Head of caudate nucleus (tissue), 42 donors: ENCODE measurements around the gene LHFPL2.
"Not testable (repeated sequence)": the region's sequence is repeated elsewhere in the genome, so short reads cannot be mapped to it uniquely, and the experiment has no call there.

Experiments
- DNase-seq, 42 donors: peaks; one replicate each; pipeline versions ENCODE4 v3.0.0 to v3.0.0-alpha.2; 2020 to 2021; ENCODE audit warnings: mixed read lengths in 7 of 42
- intact Hi-C: fragments of 100-400 bp; cut with DNase I; formaldehyde crosslinking; loops from one replicate; pipeline ENCODE4 v1.15.0; 2022

The LHFPL2 gene

DNA sequence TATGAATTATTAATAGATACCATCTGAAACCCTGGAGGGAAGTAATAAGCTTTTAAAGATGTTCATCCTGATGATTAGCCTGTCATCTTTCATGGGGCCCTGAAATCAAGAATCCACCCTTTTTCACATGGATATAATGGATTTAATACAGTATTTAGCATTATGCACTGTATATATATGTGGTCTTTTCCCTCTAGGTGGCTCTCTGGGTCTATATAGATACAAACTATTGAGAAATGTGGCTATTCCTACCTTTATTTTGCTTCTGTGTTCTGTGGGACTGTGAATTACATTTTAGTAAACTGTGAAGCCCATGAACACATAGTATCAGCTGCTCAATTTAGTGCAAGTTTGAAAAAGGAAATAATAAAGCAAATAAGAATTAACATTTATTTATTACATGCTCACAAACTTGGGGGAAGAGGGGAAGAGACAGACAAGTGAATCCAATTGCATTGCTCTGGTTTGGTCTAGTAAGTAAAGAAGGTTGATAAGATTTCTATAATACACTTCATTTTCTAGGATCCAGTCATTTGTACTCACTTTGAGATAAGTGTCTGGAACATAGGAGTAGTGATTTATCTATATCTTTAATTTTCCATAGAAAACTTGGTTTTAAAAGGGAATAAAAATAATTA lies 176.0 kb downstream of the LHFPL2 start:
- DNase-seq = no peak
- intact Hi-C loops = no loop called here

DNA sequence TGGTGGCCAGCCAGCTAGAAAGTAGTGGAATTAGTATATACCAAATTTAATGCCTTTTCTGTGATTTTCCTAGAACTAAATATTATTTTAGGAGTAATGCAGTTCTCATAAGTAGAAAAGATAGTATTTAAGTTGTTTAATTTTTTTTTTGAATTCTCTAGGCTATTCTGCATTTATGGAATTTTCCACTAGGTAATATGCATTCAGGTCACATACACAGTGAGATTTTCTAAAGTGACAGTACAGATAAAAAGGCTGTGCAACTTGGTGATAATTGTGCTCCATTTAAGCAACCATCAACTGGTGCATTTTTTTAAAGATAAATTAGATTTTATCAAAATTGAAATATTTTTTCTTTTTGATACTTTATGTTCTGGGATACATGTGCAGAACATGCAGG lies 176.7 kb downstream of the LHFPL2 start:
- intact Hi-C loops = no loop called here
- no peak for DNase-seq

DNA sequence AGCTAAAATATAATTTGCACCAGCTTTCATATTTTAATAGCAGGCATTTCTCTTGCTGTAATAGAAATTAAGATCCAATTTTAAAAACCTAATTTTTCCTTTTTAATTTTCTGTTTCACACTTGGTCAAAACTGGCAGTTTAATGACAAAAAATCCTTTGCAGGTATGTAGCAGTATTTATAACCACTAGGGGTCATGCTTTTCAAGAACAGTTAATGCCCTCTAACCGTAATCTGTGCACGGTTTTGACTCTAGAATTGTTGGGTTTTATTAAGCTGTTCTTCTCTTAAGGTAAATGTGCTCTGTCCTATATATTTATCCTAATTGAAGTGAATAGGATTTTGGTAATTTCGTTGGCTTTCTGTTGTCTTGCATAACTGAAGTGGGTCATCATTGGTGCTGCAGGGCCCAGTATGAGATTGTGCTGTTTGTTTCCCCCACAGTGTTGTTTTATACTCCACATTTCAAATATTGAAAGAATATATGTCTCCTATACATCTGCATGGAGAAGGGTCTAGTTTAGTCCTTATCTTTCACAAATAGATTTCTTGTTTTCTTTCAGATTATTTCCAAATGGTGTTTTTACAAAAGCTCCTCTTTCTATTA lies 180.7 kb downstream of the LHFPL2 start:
- intact Hi-C loops = no loop called here

DNA sequence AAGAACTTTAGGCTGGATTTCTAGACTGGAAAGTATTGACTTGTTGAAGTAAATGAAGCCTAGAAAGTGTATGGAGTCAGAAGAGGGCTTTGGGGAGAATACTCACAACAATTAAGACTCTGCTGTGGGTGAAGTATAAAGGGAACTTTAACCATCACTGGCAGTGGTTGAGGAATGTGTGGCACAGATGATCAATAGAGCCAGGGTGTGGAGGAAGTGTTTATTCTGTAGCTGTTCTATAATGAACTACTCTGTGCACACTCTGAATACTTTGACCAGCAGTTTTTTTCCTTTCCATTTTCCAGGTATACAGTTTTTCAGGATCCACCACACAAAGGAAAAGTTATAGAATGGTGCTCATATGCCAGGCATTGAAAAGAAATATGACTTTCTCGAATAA lies 181.4 kb downstream of the LHFPL2 start:
- intact Hi-C loops = no loop called here

More for the DNA sequence above, 180.7 kb downstream of the LHFPL2 start:
- DNase-seq = no peak

DNA sequence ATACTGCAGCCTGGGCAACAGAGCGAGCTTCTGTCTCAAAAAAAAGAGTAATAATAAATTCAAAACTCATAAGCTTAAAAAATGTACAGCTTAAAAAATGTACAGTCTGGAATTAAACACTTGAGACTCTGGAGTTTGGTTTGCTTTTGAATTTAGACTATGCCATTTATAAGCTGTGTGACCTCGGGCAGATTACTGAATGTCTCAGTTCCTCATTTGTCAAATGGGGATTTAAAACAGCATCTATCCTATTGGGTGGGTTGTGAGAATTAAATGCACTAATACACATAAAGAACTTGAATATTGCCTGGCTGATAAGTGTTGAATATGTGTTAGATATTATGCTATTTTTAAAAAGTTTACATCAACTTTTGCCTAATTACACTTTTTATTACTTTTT lies 189.7 kb downstream of the LHFPL2 start:
- no peak for DNase-seq
- intact Hi-C loops = no loop called here

More for the DNA sequence above, 181.4 kb downstream of the LHFPL2 start:
- DNase-seq = no peak

DNA sequence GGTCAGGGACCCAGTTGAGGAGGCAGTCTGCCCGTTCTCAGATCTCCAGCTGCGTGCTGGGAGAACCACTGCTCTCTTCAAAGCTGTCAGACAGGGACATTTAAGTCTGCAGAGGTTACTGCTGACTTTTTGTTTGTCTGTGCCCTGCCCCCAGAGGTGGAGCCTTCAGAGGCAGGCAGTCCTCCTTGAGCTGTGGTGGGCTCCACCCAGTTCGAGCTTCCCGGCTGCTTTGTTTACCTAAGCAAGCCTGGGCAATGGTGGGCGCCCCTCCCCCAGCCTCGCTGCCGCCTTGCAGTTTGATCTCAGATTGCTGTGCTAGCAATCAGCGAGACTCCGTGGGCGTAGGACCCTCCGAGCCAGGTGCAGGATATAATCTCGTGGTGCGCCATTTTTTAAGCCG lies 191.1 kb downstream of the LHFPL2 start:
- DNase-seq, intact Hi-C loops: not testable (repeated sequence)

DNA sequence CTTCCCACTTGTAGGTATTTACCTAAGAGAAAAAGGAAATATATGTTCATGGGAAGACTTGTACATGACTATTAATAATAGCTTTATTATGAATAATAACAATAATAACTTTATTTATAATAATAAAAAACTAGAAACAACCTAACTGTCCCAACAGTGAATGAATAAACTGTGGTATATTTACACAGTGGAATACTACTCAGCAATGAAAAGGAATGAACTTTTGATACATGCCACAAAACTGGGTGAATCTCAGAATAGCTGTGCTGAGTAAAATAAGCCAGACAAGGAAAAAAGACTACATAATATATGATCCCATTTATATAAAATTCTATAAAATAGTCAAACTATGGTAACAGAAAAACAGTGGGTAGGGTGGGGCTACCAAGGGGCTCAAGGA lies 199.5 kb downstream of the LHFPL2 start:
- no peak for DNase-seq
- intact Hi-C loops = no loop called here

DNA sequence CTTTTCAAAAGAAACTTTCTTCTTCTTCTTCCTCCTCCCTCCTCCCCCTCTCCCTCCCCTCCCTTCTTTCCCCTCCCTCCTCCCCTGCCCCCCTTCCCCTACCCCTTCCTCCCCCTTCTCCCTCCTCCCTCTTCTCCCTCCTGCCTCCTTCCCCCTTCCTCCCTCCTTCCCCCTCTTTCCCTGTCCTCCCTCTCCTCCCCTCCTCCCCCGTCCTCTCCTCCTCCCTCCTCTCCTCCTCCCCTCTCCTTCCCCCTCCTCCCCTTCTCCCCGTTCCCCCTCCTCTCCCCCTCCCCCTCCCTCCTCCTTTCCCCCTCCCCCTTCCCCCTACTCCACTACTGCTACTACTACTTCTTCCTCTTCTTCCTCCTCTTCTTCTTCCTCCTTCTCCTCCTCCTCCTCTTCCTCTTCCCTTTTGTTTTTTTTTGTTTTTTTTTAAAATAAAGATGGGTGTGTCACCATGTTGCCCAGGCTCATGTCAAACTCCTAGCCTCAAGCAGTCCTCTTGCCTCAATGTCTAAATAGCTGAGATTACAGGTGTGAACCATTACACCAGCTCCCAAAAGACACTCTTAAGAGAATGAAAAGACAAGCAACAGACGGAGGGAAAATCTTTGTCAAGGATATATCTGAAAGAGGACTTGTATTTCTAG lies 200.7 kb downstream of the LHFPL2 start:
- DNase-seq = no peak
- intact Hi-C loops = no loop called here
